Gastrocnemius medialis (tissue), 4 donors: ENCODE results near the gene RAD51B.

ENCODE experiments used
- POLR2A ChIP-seq, 2 donors: fragments of 450-650 bp; IDR thresholded peaks; one replicate each; pipeline ENCODE4 v1.6.1; 2017; ENCODE audit warnings: antibody characterized with exemption in 2 of 2, mild to moderate bottlenecking in 2 of 2, moderate library complexity in 2 of 2
- TF ChIP-seq, protein P1 (sequence below), 5 experiments: fragments of 450-650 bp in 3 of 5; fragments of 200-600 bp in 2 of 5; sonication (generic) in 2 of 5; IDR thresholded peaks in 4 of 5; conservative IDR thresholded peaks in 1 of 5; 1 replicate in 4 of 5; 2 replicates in 1 of 5; pipeline ENCODE4 v1.5.1; 2016 to 2019; ENCODE audit warnings: antibody characterized with exemption in 5 of 5, mild to moderate bottlenecking in 3 of 5, moderate library complexity in 3 of 5

DNA sequence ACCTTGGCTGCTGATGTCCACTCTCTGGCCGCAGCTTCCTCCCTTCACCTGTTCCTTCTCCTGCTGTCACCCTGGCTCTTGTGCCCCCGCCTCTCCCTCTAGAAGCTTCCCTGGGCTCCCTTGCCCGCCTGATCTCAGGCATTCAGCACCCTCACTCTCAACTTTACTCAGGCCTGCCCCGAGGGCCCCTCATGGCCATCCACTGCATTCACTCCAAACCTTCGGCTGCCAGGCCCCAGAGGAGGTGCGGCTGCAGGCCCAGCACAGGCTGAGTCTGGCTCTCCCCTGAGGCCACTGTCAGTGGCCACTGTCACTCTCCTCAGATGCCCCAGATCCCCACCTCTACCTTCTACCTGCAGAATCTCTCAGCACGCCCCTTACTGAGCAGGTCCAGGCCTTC lies 789.4 kb downstream of the RAD51B start:
- TF ChIP-seq, protein P1, sequence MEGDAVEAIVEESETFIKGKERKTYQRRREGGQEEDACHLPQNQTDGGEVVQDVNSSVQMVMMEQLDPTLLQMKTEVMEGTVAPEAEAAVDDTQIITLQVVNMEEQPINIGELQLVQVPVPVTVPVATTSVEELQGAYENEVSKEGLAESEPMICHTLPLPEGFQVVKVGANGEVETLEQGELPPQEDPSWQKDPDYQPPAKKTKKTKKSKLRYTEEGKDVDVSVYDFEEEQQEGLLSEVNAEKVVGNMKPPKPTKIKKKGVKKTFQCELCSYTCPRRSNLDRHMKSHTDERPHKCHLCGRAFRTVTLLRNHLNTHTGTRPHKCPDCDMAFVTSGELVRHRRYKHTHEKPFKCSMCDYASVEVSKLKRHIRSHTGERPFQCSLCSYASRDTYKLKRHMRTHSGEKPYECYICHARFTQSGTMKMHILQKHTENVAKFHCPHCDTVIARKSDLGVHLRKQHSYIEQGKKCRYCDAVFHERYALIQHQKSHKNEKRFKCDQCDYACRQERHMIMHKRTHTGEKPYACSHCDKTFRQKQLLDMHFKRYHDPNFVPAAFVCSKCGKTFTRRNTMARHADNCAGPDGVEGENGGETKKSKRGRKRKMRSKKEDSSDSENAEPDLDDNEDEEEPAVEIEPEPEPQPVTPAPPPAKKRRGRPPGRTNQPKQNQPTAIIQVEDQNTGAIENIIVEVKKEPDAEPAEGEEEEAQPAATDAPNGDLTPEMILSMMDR (IDR thresholded peaks at IDR 0.05 in 4 of 5, conservative IDR thresholded peaks at IDR 0.05 in 1 of 5) = no peak
- TF ChIP-seq POLR2A (IDR thresholded peaks at IDR 0.05) = no peak
